Embryonic facial prominence (tissue), 1 donor: ENCODE results near the gene PML.
"Not testable (repeated sequence)": the region's sequence is repeated elsewhere in the genome, so short reads cannot be mapped to it uniquely, and the experiment has no call there.

Source experiments
- DNase-seq: peaks from one replicate; pipeline ENCODE4 v3.0.0-alpha.2; 2016; ENCODE audit errors: extremely low spot score

Gene PML

GRCh38 chr15:74060251-74060650 lies 65.7 kb downstream of the PML start:
- no peak for DNase-seq

- no peak for DNase-seq
Observed at GRCh38 chr15:74062236-74062635, 67.7 kb downstream of the PML start.

- no peak for DNase-seq
Observed at GRCh38 chr15:74062671-74063070, 68.2 kb downstream of the PML start.

- not testable (repeated sequence) for DNase-seq
Observed at GRCh38 chr15:74063425-74064146, 69.1 kb downstream of the PML start.

GRCh38 chr15:74064183-74064582 lies 69.7 kb downstream of the PML start:
- not testable (repeated sequence) for DNase-seq

- DNase-seq = not testable (repeated sequence)
Observed at GRCh38 chr15:74064822-74065221, 70.3 kb downstream of the PML start.

- not testable (repeated sequence) for DNase-seq
Observed at GRCh38 chr15:74065684-74066411, 71.3 kb downstream of the PML start.

- DNase-seq = not testable (repeated sequence)
Observed at GRCh38 chr15:74071645-74072044, 77.1 kb downstream of the PML start.

GRCh38 chr15:74072132-74072531 lies 77.6 kb downstream of the PML start:
- not testable (repeated sequence) for DNase-seq

- not testable (repeated sequence) for DNase-seq
Observed at GRCh38 chr15:74072614-74073337, 78.3 kb downstream of the PML start.

GRCh38 chr15:74075781-74076180 lies 81.3 kb downstream of the PML start:
- DNase-seq = not testable (repeated sequence)

GRCh38 chr15:74082450-74082849 lies 87.9 kb downstream of the PML start, which contains the start of gene GOLGA6A:
TSS of gene GOLGA6A (minus strand) at chr15:74082550. CDS start at chr15:74082509, 41 bp downstream.
- DNase-seq = not testable (repeated sequence)

GRCh38 chr15:74094567-74094966 lies 100.1 kb downstream of the PML start:
- not testable (repeated sequence) for DNase-seq

GRCh38 chr15:74095610-74096009 lies 101.1 kb downstream of the PML start:
- DNase-seq = not testable (repeated sequence)

- DNase-seq = not testable (repeated sequence)
Observed at GRCh38 chr15:74096753-74097474, 102.4 kb downstream of the PML start.
